ENCODE measurements around the gene SPTSSB. TPM values are rescaled to one million over a fixed set of nuclear protein-coding genes. Genes with fewer than 3 reads are reported as not detected.

Gene SPTSSB
- total RNA-seq, result 0.23 and 0.31 TPM in 2 replicates

GRCh38 chr3:161371441-161372320 lies at the start of gene SPTSSB:
TSS of gene SPTSSB (minus strand) at chr3:161371517. CDS start at chr3:161346323, 25,194 bp downstream.

Other genes starting within 250 kb of the SPTSSB start
- gene NMD3, start 150.2 kb downstream of the SPTSSB start, total RNA-seq, result 44.8 and 54.7 TPM in 2 replicates
- not detected in 2 replicates for gene OTOL1, start 125.3 kb upstream of the SPTSSB start, total RNA-seq

Measured in hair follicular keratinocyte (primary cell).